GM19025 (cell line): ENCODE data around the gene COBL.

Experiments
- ATAC-seq: cut with Tn5 transposase; IDR thresholded peaks from one replicate; pipeline ENCODE4 v1.9.1; 2021; ENCODE audit warnings: mild to moderate bottlenecking, low read depth, moderate library complexity; ENCODE audit not compliant: unreplicated experiment

Gene COBL

GRCh38 chr7:51160411-51160810, 156.2 kb downstream of the COBL start:
- ATAC-seq: no peak

- ATAC-seq: no peak
Observed at GRCh38 chr7:51158742-51159445, 157.7 kb downstream of the COBL start.

GRCh38 chr7:51158211-51158610, 158.4 kb downstream of the COBL start:
- no peak for ATAC-seq

GRCh38 chr7:51154201-51154600, 162.4 kb downstream of the COBL start:
- no peak for ATAC-seq

- no peak for ATAC-seq
Observed at GRCh38 chr7:51152706-51153200, 163.9 kb downstream of the COBL start.

- no peak for ATAC-seq
Observed at GRCh38 chr7:51151455-51151854, 165.2 kb downstream of the COBL start.

GRCh38 chr7:51150193-51150592, 166.4 kb downstream of the COBL start:
- no peak for ATAC-seq

- ATAC-seq: no peak
Observed at GRCh38 chr7:51148216-51148615, 168.4 kb downstream of the COBL start.

- no peak for ATAC-seq
Observed at GRCh38 chr7:51146816-51147586, 169.6 kb downstream of the COBL start.

- ATAC-seq: no peak
Observed at GRCh38 chr7:51144178-51144577, 172.4 kb downstream of the COBL start.

- no peak for ATAC-seq
Observed at GRCh38 chr7:51142741-51143385, 173.7 kb downstream of the COBL start.

- ATAC-seq: no peak
Observed at GRCh38 chr7:51141451-51142003, 175.1 kb downstream of the COBL start.

GRCh38 chr7:51140199-51141164, 176.1 kb downstream of the COBL start:
- no peak for ATAC-seq

GRCh38 chr7:51139796-51140195, 176.8 kb downstream of the COBL start:
- ATAC-seq: no peak

GRCh38 chr7:51138123-51139085, 178.2 kb downstream of the COBL start:
- ATAC-seq: no peak

- no peak for ATAC-seq
Observed at GRCh38 chr7:51135576-51135975, 181.0 kb downstream of the COBL start.

- ATAC-seq: no peak
Observed at GRCh38 chr7:51134013-51134441, 182.6 kb downstream of the COBL start.

GRCh38 chr7:51132661-51133060, 183.9 kb downstream of the COBL start:
- ATAC-seq: no peak
